Measurements from ENCODE around the gene VWC2L. TPM values are rescaled to one million over a fixed set of nuclear protein-coding genes. Genes with fewer than 3 reads are reported as not detected.

VWC2L gene
- total RNA-seq, 1 donor from 2014 or later: not detected

DNA sequence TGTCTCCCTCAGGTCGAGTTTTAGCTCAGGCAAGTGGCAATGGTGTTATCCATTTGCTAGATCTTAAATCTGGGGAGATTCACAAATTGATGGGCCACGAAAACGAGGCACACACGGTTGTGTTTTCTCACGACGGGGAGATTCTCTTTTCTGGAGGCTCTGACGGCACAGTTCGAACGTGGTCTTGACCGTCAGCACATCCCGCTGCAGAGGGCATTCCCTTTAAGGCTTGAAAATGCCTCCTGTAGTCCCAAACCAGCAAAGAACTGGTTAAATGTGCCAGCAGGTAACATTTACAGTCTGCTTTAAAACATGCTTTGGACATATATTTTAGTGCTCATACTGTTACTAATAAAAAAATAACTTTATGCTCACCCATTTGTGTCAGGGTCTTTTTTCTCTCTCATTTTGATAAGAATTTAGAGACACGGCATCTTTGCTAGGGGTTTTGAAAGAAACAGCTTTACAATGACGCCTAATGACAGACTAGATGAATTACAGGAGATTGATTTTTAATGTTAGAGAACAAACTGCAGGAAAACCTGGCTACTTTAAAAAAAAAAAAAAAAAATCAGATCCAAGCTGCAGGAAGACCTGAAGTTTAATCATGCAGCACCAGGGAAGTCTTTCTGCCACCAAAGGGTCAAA lies 602 bp upstream of the VWC2L start:
- no peak overlapping the region for H3K27ac Mint-ChIP-seq (ENCODE audit: unreplicated experiment)
- TF ChIP-seq, protein P1, sequence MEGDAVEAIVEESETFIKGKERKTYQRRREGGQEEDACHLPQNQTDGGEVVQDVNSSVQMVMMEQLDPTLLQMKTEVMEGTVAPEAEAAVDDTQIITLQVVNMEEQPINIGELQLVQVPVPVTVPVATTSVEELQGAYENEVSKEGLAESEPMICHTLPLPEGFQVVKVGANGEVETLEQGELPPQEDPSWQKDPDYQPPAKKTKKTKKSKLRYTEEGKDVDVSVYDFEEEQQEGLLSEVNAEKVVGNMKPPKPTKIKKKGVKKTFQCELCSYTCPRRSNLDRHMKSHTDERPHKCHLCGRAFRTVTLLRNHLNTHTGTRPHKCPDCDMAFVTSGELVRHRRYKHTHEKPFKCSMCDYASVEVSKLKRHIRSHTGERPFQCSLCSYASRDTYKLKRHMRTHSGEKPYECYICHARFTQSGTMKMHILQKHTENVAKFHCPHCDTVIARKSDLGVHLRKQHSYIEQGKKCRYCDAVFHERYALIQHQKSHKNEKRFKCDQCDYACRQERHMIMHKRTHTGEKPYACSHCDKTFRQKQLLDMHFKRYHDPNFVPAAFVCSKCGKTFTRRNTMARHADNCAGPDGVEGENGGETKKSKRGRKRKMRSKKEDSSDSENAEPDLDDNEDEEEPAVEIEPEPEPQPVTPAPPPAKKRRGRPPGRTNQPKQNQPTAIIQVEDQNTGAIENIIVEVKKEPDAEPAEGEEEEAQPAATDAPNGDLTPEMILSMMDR (IDR thresholded peaks at IDR 0.05): peak; percentile 71
- no peaks in the 10 kb centered on the region for H3K27me3 Mint-ChIP-seq (ENCODE audit: low read depth)
- no peak for DNase-seq (ENCODE audit: low spot score)
- no peak overlapping the region for H3K4me3 Mint-ChIP-seq (ENCODE audit: unreplicated experiment)
- H3K9me3 Mint-ChIP-seq (ENCODE audit: low read depth): peaks cover 3% of the 10 kb centered on the region
- H3K36me3 Mint-ChIP-seq (ENCODE audit: low read depth): no peaks in the 10 kb centered on the region
- H3K4me1 Mint-ChIP-seq (ENCODE audit: low read depth): peaks cover 6% of the 10 kb centered on the region

DNA sequence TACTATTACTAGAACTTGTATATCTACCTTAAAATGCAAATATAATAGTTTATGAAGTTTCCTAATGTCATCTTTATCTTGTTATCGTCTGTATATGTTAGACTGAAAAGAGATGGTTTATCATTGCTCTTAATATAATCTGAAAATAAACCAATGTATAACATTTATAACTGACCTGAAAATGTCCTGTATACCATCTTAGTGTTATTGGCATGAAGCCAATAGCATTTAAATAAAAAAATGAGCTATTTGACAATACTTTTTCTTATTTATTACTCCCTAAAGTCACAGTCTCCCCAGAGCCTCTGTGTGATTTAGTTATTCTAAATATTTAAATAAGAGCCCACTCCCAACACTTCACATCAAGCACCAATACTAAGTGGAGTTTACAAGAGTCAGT lies 1.8 kb downstream of the VWC2L start:
- H3K36me3 Mint-ChIP-seq (ENCODE audit: low read depth): no peaks in the 10 kb centered on the region
- H3K4me1 Mint-ChIP-seq (ENCODE audit: low read depth): peaks cover 6% of the 10 kb centered on the region

DNA sequence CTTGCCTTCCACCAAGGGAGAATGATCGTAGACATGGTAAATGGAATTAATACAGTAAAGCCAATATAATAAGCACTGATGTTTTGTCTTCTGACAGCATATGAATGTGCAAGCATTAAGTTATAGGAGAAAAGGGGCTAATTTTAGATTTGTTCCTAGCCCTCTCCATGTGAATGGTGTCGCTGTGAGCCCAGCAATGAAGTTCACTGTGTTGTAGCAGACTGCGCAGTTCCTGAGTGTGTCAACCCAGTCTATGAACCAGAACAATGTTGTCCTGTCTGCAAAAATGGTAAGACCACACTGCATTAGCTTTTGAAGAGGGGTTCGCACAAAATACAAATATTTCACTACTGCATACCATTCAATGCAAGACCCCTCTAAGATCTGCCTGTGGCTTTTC lies 25.6 kb downstream of the VWC2L start:
- Mint-ChIP-seq H3K9me3 (ENCODE audit: low read depth) (no peaks in the 10 kb centered on the region), H3K27me3 (ENCODE audit: low read depth) (no peaks in the 10 kb centered on the region), H3K27ac (ENCODE audit: unreplicated experiment) (no peak overlapping the region)

More for the DNA sequence above, 1.8 kb downstream of the VWC2L start:
- Mint-ChIP-seq H3K27ac (ENCODE audit: unreplicated experiment) (no peak overlapping the region), H3K27me3 (ENCODE audit: low read depth) (no peaks in the 10 kb centered on the region), H3K4me3 (ENCODE audit: unreplicated experiment) (no peak overlapping the region), H3K9me3 (ENCODE audit: low read depth) (peaks cover 3% of the 10 kb centered on the region)
- DNase-seq (ENCODE audit: low spot score): no peak
- TF ChIP-seq, protein P1 (IDR thresholded peaks at IDR 0.05): no peak

DNA sequence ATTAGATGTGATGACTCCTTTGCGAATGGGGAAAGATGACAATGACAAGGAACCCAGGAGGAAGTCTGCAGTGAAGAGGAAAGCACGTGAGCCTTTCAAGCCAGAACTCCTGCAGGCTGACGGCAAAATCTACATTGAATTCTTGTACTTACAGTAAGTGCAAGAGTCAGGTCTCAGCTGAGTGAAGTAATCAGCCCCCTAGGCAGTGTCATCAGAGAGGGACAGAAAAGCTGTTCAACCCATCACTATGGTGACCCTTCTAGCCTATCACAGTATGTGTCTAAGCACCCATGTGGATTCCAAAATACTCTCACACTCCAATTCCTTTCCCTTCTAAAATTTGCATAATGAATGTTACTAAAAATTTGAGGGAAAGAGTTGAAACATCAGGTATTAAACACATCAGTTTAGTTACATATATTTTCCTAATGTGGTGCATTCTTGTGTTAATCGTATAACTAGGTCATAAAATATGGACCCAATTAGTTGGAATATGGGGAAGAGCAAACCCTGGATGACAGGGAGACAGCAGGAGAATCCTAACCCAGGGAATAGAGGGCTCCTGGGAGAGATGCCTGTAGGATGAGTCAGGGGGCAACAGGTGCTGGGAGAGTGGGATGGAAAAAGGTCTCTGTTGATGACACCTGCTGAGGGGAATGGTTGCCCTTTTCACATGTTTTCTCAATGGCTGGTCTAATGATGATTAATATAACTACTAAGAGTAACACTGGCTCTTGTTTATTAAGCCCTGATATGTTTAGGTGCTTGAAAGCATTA lies 39.5 kb downstream of the VWC2L start:
- Mint-ChIP-seq H3K27me3 (ENCODE audit: low read depth) (no peaks in the 10 kb centered on the region), H3K4me3 (ENCODE audit: unreplicated experiment) (no peak overlapping the region), H3K4me1 (ENCODE audit: low read depth) (no peaks in the 10 kb centered on the region), H3K36me3 (ENCODE audit: low read depth) (no peaks in the 10 kb centered on the region), H3K27ac (ENCODE audit: unreplicated experiment) (no peak overlapping the region), H3K9me3 (ENCODE audit: low read depth) (no peaks in the 10 kb centered on the region)
- TF ChIP-seq, protein P1 (IDR thresholded peaks at IDR 0.05): no peak
- no peak for DNase-seq (ENCODE audit: low spot score)

More for the DNA sequence above, 25.6 kb downstream of the VWC2L start:
- peaks cover 13% of the 10 kb centered on the region for H3K4me1 Mint-ChIP-seq (ENCODE audit: low read depth)
- no peak for DNase-seq (ENCODE audit: low spot score)
- no peak overlapping the region for H3K4me3 Mint-ChIP-seq (ENCODE audit: unreplicated experiment)
- no peaks in the 10 kb centered on the region for H3K36me3 Mint-ChIP-seq (ENCODE audit: low read depth)
- TF ChIP-seq, protein P1 (IDR thresholded peaks at IDR 0.05): no peak

DNA sequence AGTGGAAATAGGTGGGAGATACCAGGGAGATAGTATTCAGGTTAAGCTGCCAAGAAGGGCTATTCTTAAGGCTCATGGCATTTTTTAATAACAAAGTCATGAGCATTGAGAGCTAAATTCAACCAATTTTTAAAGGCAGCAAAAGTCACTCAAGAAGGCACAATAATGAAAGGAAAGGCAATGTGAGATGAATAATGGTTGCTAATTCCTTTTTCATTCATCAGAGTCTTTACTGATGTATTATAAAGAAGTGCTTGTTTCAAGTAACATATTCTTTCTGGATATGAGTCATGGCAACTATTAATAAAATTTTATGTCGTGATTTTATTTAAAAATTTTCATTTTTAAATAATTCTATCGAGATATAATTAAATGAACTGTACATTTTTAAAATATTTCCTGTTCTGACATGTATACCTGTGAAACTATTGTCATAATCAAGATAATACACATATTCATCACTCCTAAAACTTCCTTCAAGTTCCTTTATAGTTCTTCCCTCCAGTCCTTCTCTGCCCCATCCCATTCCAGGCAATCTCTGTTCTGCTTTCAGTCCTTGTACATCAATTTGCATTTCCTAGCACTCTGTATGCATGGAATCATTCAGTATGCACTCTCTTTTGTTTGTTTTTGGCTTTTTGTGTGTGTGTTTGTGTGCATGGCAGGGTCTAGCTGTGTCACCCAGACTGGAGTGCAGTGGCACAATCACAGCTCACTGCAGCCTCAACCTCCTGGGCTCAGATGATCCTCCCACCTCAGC lies 40.8 kb downstream of the VWC2L start:
- no peaks in the 10 kb centered on the region for H3K27me3 Mint-ChIP-seq (ENCODE audit: low read depth)
- no peaks in the 10 kb centered on the region for H3K9me3 Mint-ChIP-seq (ENCODE audit: low read depth)
- TF ChIP-seq, protein P1 (IDR thresholded peaks at IDR 0.05): no peak
- no peak overlapping the region for H3K27ac Mint-ChIP-seq (ENCODE audit: unreplicated experiment)
- H3K4me1 Mint-ChIP-seq (ENCODE audit: low read depth): no peaks in the 10 kb centered on the region
- H3K4me3 Mint-ChIP-seq (ENCODE audit: unreplicated experiment): no peak overlapping the region
- H3K36me3 Mint-ChIP-seq (ENCODE audit: low read depth): no peaks in the 10 kb centered on the region
- DNase-seq (ENCODE audit: low spot score): no peak
